Skin epidermis (tissue), 12 donors: ENCODE measurements around the gene NPAS2.

Experiments used
- H3K27ac ChIP-seq, 21 experiments: fragments of 200-600 bp; sonication (generic) in 11 of 21; one replicate each; pipeline ENCODE4 v1.5.0; 2020; ENCODE audit warnings: mild to moderate bottlenecking in 3 of 21, inconsistent platforms in 2 of 21, moderate library complexity in 2 of 21
- H3K4me3 ChIP-seq, 7 experiments: fragments of 200-600 bp; sonication (generic) in 2 of 7; one replicate each; pipeline ENCODE4 v1.5.0; 2020; ENCODE audit warnings: inconsistent platforms in 2 of 7, mild to moderate bottlenecking in 2 of 7, moderate library complexity in 1 of 7

Gene NPAS2

GRCh38 chr2:100929147-100929546, 109.2 kb downstream of the NPAS2 start:
- no peak overlapping the region for H3K27ac ChIP-seq
- H3K4me3 ChIP-seq = no peak overlapping the region

- Histone ChIP-seq H3K27ac (no peak overlapping the region), H3K4me3 (no peak overlapping the region)
Measured at GRCh38 chr2:100934504-100935371, 114.8 kb downstream of the NPAS2 start.

GRCh38 chr2:100935372-100935752, 115.4 kb downstream of the NPAS2 start:
- H3K27ac ChIP-seq = no peak overlapping the region

GRCh38 chr2:100936070-100936741, 116.3 kb downstream of the NPAS2 start:
- Histone ChIP-seq H3K27ac (no peak overlapping the region), H3K4me3 (no peak overlapping the region)

More at GRCh38 chr2:100935372-100935752, 115.4 kb downstream of the NPAS2 start:
- H3K4me3 ChIP-seq = no peak overlapping the region

GRCh38 chr2:100936972-100937542, 117.1 kb downstream of the NPAS2 start:
- H3K4me3 ChIP-seq = no peak overlapping the region
- no peak overlapping the region for H3K27ac ChIP-seq

- Histone ChIP-seq H3K27ac (no peak overlapping the region), H3K4me3 (no peak overlapping the region)
Measured at GRCh38 chr2:100938031-100939026, 118.4 kb downstream of the NPAS2 start.

GRCh38 chr2:100939445-100939844, 119.5 kb downstream of the NPAS2 start:
- Histone ChIP-seq H3K4me3 (no peak overlapping the region), H3K27ac (no peak overlapping the region)

- Histone ChIP-seq H3K4me3 (no peak overlapping the region), H3K27ac (no peak overlapping the region)
Measured at GRCh38 chr2:100940240-100940639, 120.3 kb downstream of the NPAS2 start.

GRCh38 chr2:100940766-100941645, 121.1 kb downstream of the NPAS2 start:
- H3K4me3 ChIP-seq = no peak overlapping the region
- peak overlapping the region in 1 of 21 experiments; percentile 5 for H3K27ac ChIP-seq

GRCh38 chr2:100941646-100942240, 121.8 kb downstream of the NPAS2 start:
- H3K4me3 ChIP-seq = no peak overlapping the region

GRCh38 chr2:100944617-100945432, 124.9 kb downstream of the NPAS2 start:
- Histone ChIP-seq H3K4me3 (no peak overlapping the region), H3K27ac (no peak overlapping the region)

More at GRCh38 chr2:100941646-100942240, 121.8 kb downstream of the NPAS2 start:
- no peak overlapping the region for H3K27ac ChIP-seq

- Histone ChIP-seq H3K27ac (no peak overlapping the region), H3K4me3 (no peak overlapping the region)
Measured at GRCh38 chr2:100945433-100945740, 125.4 kb downstream of the NPAS2 start.

- no peak overlapping the region for H3K27ac ChIP-seq
- H3K4me3 ChIP-seq = no peak overlapping the region
Measured at GRCh38 chr2:100945930-100946607, 126.1 kb downstream of the NPAS2 start.

GRCh38 chr2:100948942-100949811, 129.2 kb downstream of the NPAS2 start:
- Histone ChIP-seq H3K4me3 (no peak overlapping the region), H3K27ac (no peak overlapping the region)

- Histone ChIP-seq H3K4me3 (no peak overlapping the region), H3K27ac (no peak overlapping the region)
Measured at GRCh38 chr2:100952512-100952911, 132.6 kb downstream of the NPAS2 start.

- Histone ChIP-seq H3K27ac (no peak overlapping the region), H3K4me3 (no peak overlapping the region)
Measured at GRCh38 chr2:100953406-100954043, 133.6 kb downstream of the NPAS2 start.
